ENCODE measurements around the gene DUSP19. TPM values are rescaled to one million over a fixed set of nuclear protein-coding genes. Genes with fewer than 3 reads are reported as not detected.
A peak's percentile ranks its signal among the peaks of the same experiment; 100 is the strongest.

The DUSP19 gene
- total and polyA plus RNA-seq, 2 of the 4 experiments (the other 2 are of a cell fraction), result 0.86 to 1.4 TPM

- ChIA-PET POLR2A (ENCODE audit: unreplicated experiment) (no interaction called here), CTCF (interaction anchor here (0.7 kb wide), 1 partner anchor 58 kb away, joined by 3 read pairs; no protein-coding TSS in a partner anchor)
- in situ Hi-C loops (cut with MboI; ENCODE audit: low sequenced_read_pairs) (no loop called here), intact Hi-C loops (cut with micrococcal nuclease) (no loop called here), dilution Hi-C loops (cut with HindIII; ENCODE audit: low sequenced_read_pairs, unreplicated experiment) (no loop called here)
- Histone ChIP-seq H2BK120ac (ENCODE audit: low read depth, low read length) (no peak overlapping the region), H3K4ac (ENCODE audit: low read depth, low read length) (no peak overlapping the region), H2BK15ac (ENCODE audit: low read depth, low read length) (no peak overlapping the region), H3K56ac (ENCODE audit: extremely low read depth, insufficient read depth, low read length) (no peak overlapping the region), H3K27ac (ENCODE audit: insufficient read depth, low read length) (no peak overlapping the region), H2AK5ac (ENCODE audit: low read depth, low read length) (no peak overlapping the region), H3K9ac (ENCODE audit: low read depth, low read length) (no peak overlapping the region), H4K8ac (ENCODE audit: low read depth in 2 of 2, low read length in 2 of 2) (no peak overlapping the region), H4K5ac (ENCODE audit: low read depth, low read length) (no peak overlapping the region), H3K27me3 (ENCODE audit: control insufficient read depth, insufficient read depth, low read length) (no peaks in the 10 kb centered on the region), H3K23ac (ENCODE audit: low read depth, low read length) (peak overlapping the region; percentile 44; the same call in 1 of the 2 replicates), H3K14ac (replicated peaks; ENCODE audit: low read depth, low read length) (no peak overlapping the region), H3K9me3 (ENCODE audit: control insufficient read depth, insufficient read depth, low read length) (no peaks in the 10 kb centered on the region), H3K9me1 (ENCODE audit: insufficient read depth, low read length) (no peaks in the 10 kb centered on the region), H4K20me1 (ENCODE audit: insufficient read depth, low read length) (no peaks in the 10 kb centered on the region), H3K4me3 (ENCODE audit: insufficient read depth, low read depth, low read length) (no peak overlapping the region), H2BK20ac (ENCODE audit: low read depth, low read length) (no peak overlapping the region), H3K36me3 (ENCODE audit: control insufficient read depth, insufficient read depth, low read length) (peaks cover 2% of the 10 kb centered on the region; the same call in 1 of the 2 replicates), H3K79me1 (ENCODE audit: low read depth in 1 of 2, low read length in 2 of 2) (peaks cover 0 to 19% of the 10 kb centered on the region in 2 experiments; a peak in 2 of 4 replicates), H3K18ac (ENCODE audit: low read depth, low read length) (no peak overlapping the region), H3K4me1 (ENCODE audit: control insufficient read depth, insufficient read depth, low read length) (peaks cover 4% of the 10 kb centered on the region; the same call in 1 of the 2 replicates), H2AFZ (replicated peaks; ENCODE audit: low read length, poor library complexity) (no peak overlapping the region), H2AK9ac (replicated peaks; ENCODE audit: low read depth, low read length, poor library complexity) (no peak overlapping the region), H2BK5ac (ENCODE audit: low read depth, low read length, poor library complexity, severe bottlenecking) (no peak overlapping the region), H3K4me2 (ENCODE audit: low read depth, low read length) (peak overlapping the region; percentile 56), H4K91ac (ENCODE audit: insufficient read depth, low read depth, low read length) (no peak overlapping the region)
- no TSS peak for BruUV-seq (replicated peaks)
- WGBS, 2 experiments (ENCODE audit: extremely low coverage in 2 of 2, insufficient read length in 1 of 2), result no CpG with 5 or more reads among the region's 11 CpGs
- no peak for ATAC-seq (ENCODE audit: low read depth)
- DNase-seq, result no peak
- no peak for TF ChIP-seq BHLHE40 (IDR thresholded peaks at IDR 0.05; ENCODE audit: low read depth, low read length)
Observed at GRCh38 chr2:183125659-183126341, 47.3 kb downstream of the DUSP19 start.
